H1 (cell line): ENCODE data around the gene NAT10. TPM values are rescaled to one million over a fixed set of nuclear protein-coding genes. Genes with fewer than 3 reads are reported as not detected.

ENCODE experiments used
- CHD1 ChIP-seq: IDR thresholded peaks from 2 replicates; pipeline ENCODE4 v1.6.1; 2012; ENCODE audit warnings: low read depth, low read length, improper control_type of control experiment
- CHD2 ChIP-seq: IDR thresholded peaks from 2 replicates; pipeline ENCODE4 v1.6.1; 2012; ENCODE audit warnings: low read length, improper control_type of control experiment
- GTF2F1 ChIP-seq: IDR thresholded peaks from 2 replicates; pipeline ENCODE4 v1.6.1; 2012; ENCODE audit warnings: low read depth, low read length, improper control_type of control experiment, borderline replicate concordance
- NANOG ChIP-seq: IDR thresholded peaks from 2 replicates; pipeline ENCODE4 v1.6.1; 2011; ENCODE audit warnings: low read length, low read depth, mild to moderate bottlenecking, inconsistent platforms; ENCODE audit not compliant: insufficient read depth, poor library complexity, severe bottlenecking
- RBBP5 ChIP-seq: IDR thresholded peaks from 2 replicates; pipeline ENCODE4 v1.7.1; 2012; ENCODE audit warnings: low read depth, mild to moderate bottlenecking, inconsistent platforms, low read length, moderate library complexity, borderline replicate concordance
- TBP ChIP-seq: IDR thresholded peaks from 2 replicates; pipeline ENCODE4 v1.6.1; 2011; ENCODE audit warnings: low read depth, low read length, improper control_type of control experiment
- polyA plus RNA-seq, 7 experiments: library from polyadenylated mRNA; depleted of rRNA in 3 of 7; stranded (reverse) in 5 of 7; unstranded in 2 of 7; fragments of >200 nt in 5 of 7; fragments of 200-250 nt in 2 of 7; gene quantifications; 1 replicate in 5 of 7; 2 replicates in 1 of 7; 4 replicates in 1 of 7; pipeline versions ENCODE4 v1.2.1 to v1.2.3, GENCODE V29; 2011 to 2013; ENCODE audit warnings: missing spikeins in 2 of 7, mixed read lengths in 2 of 7
- total RNA-seq: library from RNA; stranded (reverse); fragmentation: NEBNext Ultra II Directional; extraction: Animal tissue kit (Norgen Biotek cat#: 25700); gene quantifications from 2 replicates; pipeline ENCODE4 v1.2.1, GENCODE V29; 2021

NAT10 gene
- total and polyA plus RNA-seq, 2 of the 8 experiments (the other 6 are each of a cell fraction or from before 2014, with no cell fraction given) = 66.3 to 89.6 TPM

DNA sequence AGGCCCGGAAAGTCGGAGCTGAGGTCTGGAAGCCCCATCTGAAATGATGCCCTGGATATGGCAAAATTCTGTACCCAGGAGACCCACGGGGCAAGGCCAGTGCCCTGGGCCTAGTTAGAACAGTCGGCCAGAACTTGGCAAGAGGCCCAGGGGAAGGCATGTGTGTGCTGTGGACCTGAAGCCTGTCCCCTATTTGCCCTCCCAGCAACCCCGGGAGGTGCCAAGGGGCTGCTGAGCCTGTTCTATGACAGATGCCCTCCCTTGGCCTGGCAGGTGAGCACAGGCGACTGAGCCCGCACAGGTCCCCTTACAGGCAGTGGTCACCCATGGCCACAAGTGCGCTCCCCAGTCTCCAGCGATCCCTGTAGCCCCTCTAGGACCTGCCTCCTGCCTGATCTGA, 51.7 kb downstream of the NAT10 start (continued):
- TF ChIP-seq CHD2 (no peak), TBP (no peak), CHD1 (no peak), RBBP5 (no peak), GTF2F1 (no peak), NANOG (no peak)
- TF ChIP-seq, all 59 proteins: peak for 0
